Gastroesophageal sphincter (tissue), 4 donors: ENCODE results near the gene PHF1. TPM values are rescaled to one million over a fixed set of nuclear protein-coding genes. Genes with fewer than 3 reads are reported as not detected.

Experiments
- ATAC-seq: fragments of 150-250 bp; one replicate; pipeline ENCODE4 v1.9.1; 2016; ENCODE audit warnings: mild to moderate bottlenecking, moderate library complexity
- H3K27ac ChIP-seq, 4 donors: fragments of 200-600 bp; sonication (generic) in 3 of 4; 1 replicate in 3 of 4; 2 replicates in 1 of 4; pipeline ENCODE4 v1.5.1; 2016 to 2019
- H3K27me3 ChIP-seq: fragments of 200-600 bp; sonication (generic); one replicate; pipeline ENCODE4 v1.5.1; 2019
- H3K36me3 ChIP-seq, 2 donors: fragments of 200-600 bp; sonication (generic); one replicate each; pipeline ENCODE4 v1.5.1; 2019; ENCODE audit warnings: control low read depth in 1 of 2
- H3K4me1 ChIP-seq, 3 donors: fragments of 200-600 bp; sonication (generic); 1 replicate in 2 of 3; 2 replicates in 1 of 3; pipeline ENCODE4 v1.5.1; 2016 to 2019; ENCODE audit warnings: control low read depth in 2 of 3
- H3K4me3 ChIP-seq, 2 donors: fragments of 200-600 bp; sonication (generic); one replicate each; pipeline ENCODE4 v1.5.1; 2019; ENCODE audit warnings: mild to moderate bottlenecking in 1 of 2, moderate library complexity in 1 of 2
- H3K9me3 ChIP-seq, 3 donors: fragments of 200-600 bp; sonication (generic); one replicate each; pipeline ENCODE4 v1.5.1; 2017 to 2019; ENCODE audit warnings: control low read depth in 2 of 3
- CTCF ChIP-seq, 4 experiments: fragments of 200-600 bp in 2 of 4; fragments of 450-650 bp in 2 of 4; sonication (generic) in 1 of 4; IDR thresholded peaks; one replicate each; pipeline ENCODE4 v1.5.1; 2017 to 2019; ENCODE audit warnings: antibody characterized with exemption in 4 of 4, mild to moderate bottlenecking in 2 of 4, moderate library complexity in 2 of 4
- EP300 ChIP-seq: sonication (generic); formaldehyde crosslinking; IDR thresholded peaks from one replicate; pipeline ENCODE4 v1.6.1; 2017; ENCODE audit warnings: antibody characterized with exemption, mild to moderate bottlenecking
- POLR2A ChIP-seq, 2 donors: fragments of 450-650 bp; IDR thresholded peaks; one replicate each; pipeline ENCODE4 v1.6.1; 2017; ENCODE audit warnings: antibody characterized with exemption in 2 of 2, mild to moderate bottlenecking in 2 of 2, moderate library complexity in 1 of 2
- POLR2AphosphoS5 ChIP-seq: sonication (generic); formaldehyde crosslinking; IDR thresholded peaks from one replicate; pipeline ENCODE4 v1.6.1; 2017; ENCODE audit warnings: antibody characterized with exemption
- WGBS, 2 donors: methylation state at CpG; one replicate each; pipeline ENCODE4 v1.1.5; 2018; ENCODE audit warnings: low coverage in 1 of 2; 5-methylcytosine and 5-hydroxymethylcytosine counted together
- total RNA-seq, 4 donors: library from RNA; depleted of rRNA; stranded (reverse); fragments of >200 nt; gene quantifications; one replicate each; pipeline ENCODE4 v1.1.0, GENCODE V29; 2016

PHF1 gene
- total RNA-seq, 4 donors from 2014 or later, result 73.0 to 91.0 (median 86.1) TPM

GRCh38 chr6:33434961-33435360 is 24.1 kb downstream of the PHF1 start:
- no peak for ATAC-seq
- H3K36me3 ChIP-seq, result peaks cover 0 to 51% of the 10 kb centered on the region in 2 donors
- H3K4me3 ChIP-seq, result no peak overlapping the region
- H3K27ac ChIP-seq, result no peak overlapping the region
- 80% methylated on average over 1 of the region's 4 CpGs; no CpG with 5 or more reads in 1 of the 2 donors for WGBS, 2 donors
- TF ChIP-seq POLR2AphosphoS5 (no peak), CTCF (IDR thresholded peaks at IDR 0.05) (no peak), EP300 (no peak), POLR2A (IDR thresholded peaks at IDR 0.05) (no peak)
- H3K27me3 ChIP-seq, result no peaks in the 10 kb centered on the region
- peaks cover 0 to 46% (median 22%) of the 10 kb centered on the region in 3 donors for H3K4me1 ChIP-seq
- H3K9me3 ChIP-seq, result no peaks in the 10 kb centered on the region

GRCh38 chr6:33437666-33438065 is 26.9 kb downstream of the PHF1 start:
- no peak overlapping the region for H3K27ac ChIP-seq
- H3K27me3 ChIP-seq, result no peaks in the 10 kb centered on the region
- H3K9me3 ChIP-seq, result no peaks in the 10 kb centered on the region
- no peak for ATAC-seq
- WGBS, 2 donors, result 80 to 100% methylated on average over 1 of the region's 18 CpGs
- no peak overlapping the region for H3K4me3 ChIP-seq
- TF ChIP-seq CTCF (IDR thresholded peaks at IDR 0.05) (no peak), EP300 (no peak), POLR2AphosphoS5 (no peak), POLR2A (IDR thresholded peaks at IDR 0.05) (no peak)
- H3K4me1 ChIP-seq, result peaks cover 0 to 19% (median 7%) of the 10 kb centered on the region in 3 donors
- peaks cover 0 to 78% of the 10 kb centered on the region in 2 donors for H3K36me3 ChIP-seq

GRCh38 chr6:33438978-33439594 is 28.3 kb downstream of the PHF1 start:
- Histone ChIP-seq H3K27ac (no peak overlapping the region), H3K4me3 (no peak overlapping the region), H3K9me3 (no peaks in the 10 kb centered on the region), H3K36me3 (peaks cover 0 to 92% of the 10 kb centered on the region in 2 donors), H3K27me3 (no peaks in the 10 kb centered on the region), H3K4me1 (peaks cover 0 to 5% (median 0%) of the 10 kb centered on the region in 3 donors)
- no peak for ATAC-seq
- 83 to 100% methylated on average over 1 of the region's 3 CpGs for WGBS, 2 donors
- TF ChIP-seq EP300 (no peak), POLR2AphosphoS5 (no peak), CTCF (IDR thresholded peaks at IDR 0.05) (no peak), POLR2A (IDR thresholded peaks at IDR 0.05) (no peak)

- 64 to 71% methylated on average over 4 to 9 of the region's 9 CpGs for WGBS, 2 donors
- H3K27me3 ChIP-seq, result no peaks in the 10 kb centered on the region
- no peaks in the 10 kb centered on the region for H3K4me1 ChIP-seq
- no peak overlapping the region for H3K27ac ChIP-seq
- H3K9me3 ChIP-seq, result no peaks in the 10 kb centered on the region
- no peak overlapping the region for H3K4me3 ChIP-seq
- H3K36me3 ChIP-seq, result peaks cover 0 to 100% of the 10 kb centered on the region in 2 donors
- TF ChIP-seq EP300 (no peak), POLR2A (IDR thresholded peaks at IDR 0.05) (no peak), POLR2AphosphoS5 (no peak), CTCF (IDR thresholded peaks at IDR 0.05) (no peak)
- no peak for ATAC-seq
Observed at GRCh38 chr6:33439956-33440648, 29.3 kb downstream of the PHF1 start.
